T-helper 1 cell (primary cell): ENCODE results near the gene TKT.
"Not testable (repeated sequence)": the region's sequence is repeated elsewhere in the genome, so short reads cannot be mapped to it uniquely, and the experiment has no call there.

Experiments used
- DNase-seq, 5 donors: peaks; one replicate each; pipeline ENCODE4 v3.0.0-alpha.2; 2012 to 2020

The TKT gene

DNA sequence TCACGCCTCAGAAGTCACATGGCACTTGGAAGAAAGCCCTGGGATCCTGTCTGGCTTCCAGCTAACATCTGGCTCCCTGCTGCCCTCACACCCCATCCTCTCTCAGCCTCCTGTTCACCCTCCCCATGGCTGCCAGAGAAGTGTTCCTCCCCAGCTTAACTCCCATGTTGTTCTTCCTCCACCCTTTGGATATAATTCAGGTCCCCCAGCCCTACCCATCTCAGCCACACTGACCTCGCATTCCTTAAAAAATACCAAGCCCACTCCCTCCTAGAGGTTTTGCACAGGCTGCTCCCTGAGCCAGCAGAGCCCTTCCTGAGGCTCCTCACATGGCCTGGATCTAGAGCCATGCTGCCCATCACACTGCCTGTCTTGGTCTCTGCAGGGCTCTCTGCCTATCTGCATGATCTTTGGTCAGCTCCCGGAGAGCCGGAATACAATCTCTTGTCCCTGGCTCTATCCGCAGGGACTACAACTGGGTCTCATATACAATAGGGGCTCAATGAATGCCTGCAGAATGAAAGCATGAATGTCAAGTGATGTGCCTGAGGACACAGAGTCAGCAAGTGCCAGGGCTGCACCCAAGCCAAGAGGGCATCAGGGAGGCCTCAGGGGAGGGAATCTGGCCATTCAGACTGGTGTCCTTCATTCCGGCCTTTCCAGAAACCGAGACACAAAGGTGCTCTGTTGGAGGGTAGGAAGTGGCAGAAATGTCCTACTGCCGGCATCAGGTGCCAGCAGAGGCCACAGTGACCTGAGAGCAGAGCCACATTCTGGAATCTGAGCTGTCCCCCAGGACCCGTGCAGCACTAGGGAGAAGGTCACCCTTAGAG lies 3.8 kb upstream of the TKT start:
- DNase-seq, result no peak

- DNase-seq, result no peak
These were observed 3.0 kb upstream of the TKT start for GRCh38 chr3:53258600-53259426.

- DNase-seq, result no peak
These were observed 1.6 kb upstream of the TKT start for GRCh38 chr3:53257465-53257864.

- DNase-seq, result no peak
These were observed 858 bp upstream of the TKT start for GRCh38 chr3:53256704-53257055.

GRCh38 chr3:53255423-53255774 lies 423 bp downstream of the TKT start:
- peak in 4 of 5 donors; percentile 16 to 52 (median 33) for DNase-seq

DNA sequence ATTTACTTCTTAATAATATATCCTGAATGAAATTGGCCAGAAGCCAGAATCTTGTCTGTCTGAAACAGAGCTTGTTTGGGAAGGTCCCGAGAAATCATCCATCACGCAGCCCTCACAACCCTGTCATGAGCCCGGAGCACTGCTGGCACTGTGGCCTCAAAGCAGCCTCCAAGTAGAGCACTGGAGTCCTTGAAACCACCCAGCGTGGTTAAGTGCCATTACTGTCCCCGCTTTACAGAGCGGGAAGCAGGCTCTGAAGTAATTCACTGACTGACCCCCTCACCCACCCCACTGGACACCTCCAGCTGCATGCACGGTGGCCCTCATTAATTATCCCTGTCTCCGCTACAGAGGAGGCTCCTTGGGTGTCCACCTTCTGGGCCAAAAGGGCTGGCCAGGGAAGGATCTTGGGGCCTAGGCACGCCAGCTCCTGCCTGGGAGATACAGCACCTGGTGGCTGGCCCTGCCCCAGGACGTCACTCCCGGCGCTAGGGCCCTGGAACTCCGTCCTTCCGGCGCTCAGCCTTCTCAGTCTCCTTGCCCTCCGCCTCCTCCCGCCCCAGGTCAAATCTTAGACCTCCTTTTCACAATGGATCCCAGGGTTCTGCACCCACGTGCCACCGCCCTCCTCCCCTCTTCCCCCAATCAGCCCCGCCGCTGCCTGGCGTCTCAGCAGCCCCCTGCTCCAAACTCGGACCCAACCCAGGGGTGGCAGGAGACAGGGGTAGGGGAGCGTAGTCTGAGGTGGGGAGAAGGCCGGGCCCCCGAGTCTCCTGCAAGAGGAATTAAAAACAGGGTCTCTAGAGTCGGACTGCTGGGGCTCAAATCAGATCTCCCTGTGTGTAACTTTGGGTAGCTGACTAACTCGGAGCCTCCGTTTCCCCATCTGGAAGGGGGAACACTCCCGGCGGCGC lies 1.1 kb downstream of the TKT start:
- DNase-seq, result peak; percentile 19 to 63 (median 34)

DNA sequence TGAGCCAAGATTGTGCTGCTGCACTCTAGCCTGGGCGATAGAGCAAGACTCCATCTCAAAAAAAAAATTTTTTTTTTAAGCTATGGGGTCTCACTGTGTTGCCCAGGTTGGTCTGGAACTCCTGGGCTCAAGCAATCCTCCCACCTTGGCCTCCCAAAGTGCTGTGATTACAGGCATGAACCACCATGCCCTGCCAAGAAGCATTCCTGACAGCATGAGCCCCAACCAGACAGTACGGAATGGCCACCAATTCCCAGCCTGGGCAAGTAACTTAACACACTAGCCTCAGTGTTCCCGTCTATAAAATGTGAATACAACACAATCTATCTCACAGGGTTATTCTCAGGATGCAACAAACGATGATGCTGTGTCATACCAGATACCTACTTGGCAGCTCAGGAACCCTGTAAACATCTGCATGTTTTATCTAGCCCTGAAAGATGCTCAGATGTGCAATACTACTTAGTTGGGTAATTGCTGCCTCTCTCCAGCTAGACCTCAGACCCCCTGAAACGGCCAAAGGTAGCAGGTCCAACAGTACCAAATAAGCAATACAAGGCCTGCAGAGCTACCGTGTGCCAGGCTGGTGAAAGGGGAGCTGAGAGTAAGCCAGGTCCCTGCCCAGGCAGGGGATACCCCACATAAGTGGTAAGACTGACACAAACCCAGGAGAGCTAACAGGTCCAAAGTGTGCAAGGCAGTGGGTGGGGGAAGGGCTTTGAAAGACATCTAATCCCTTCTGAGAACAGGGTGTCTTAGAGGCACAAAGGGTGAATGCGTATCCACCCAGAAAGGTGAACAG lies 1.9 kb downstream of the TKT start:
- no peak for DNase-seq

- not testable (repeated sequence) for DNase-seq
These were observed 2.9 kb downstream of the TKT start for GRCh38 chr3:53252947-53253322.

DNA sequence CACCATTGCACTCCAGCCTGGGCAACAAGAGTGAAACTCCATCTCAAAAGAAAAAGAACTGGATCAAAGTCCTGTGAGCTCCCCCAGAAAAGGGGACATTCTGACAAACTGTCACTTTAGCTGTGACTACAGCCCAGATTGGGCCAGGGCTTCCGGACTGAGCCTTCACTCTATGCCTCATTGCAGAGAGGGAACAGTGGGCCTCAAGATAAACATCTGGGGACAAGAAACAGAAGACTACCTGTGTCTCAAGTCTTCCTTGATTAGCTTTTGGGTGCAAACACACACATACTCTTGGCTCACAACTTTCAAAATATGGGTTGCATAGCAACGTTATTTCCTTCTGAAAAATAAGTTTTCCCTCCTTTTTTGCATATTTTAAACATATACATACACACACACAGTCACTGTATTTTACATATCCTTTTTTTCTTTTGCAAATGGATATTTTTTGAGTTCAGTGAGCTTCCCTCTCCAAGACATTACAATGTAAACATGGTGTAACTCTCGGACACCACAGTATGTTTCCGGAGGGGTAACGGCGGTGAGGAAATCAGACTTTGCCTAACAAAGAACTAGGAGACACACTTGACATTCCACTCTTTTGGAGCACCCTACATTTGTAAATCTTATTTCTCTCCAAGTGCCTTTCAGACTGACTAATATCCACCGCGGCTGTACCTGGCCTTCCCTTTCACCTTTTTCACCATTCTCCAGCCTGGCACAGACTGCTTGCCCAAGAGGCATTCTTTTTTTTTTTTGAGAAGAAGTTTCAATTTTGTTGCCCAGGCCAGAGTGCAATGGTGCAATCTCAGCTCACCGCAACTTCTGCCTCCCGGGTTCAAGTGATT lies 3.5 kb downstream of the TKT start:
- no peak for DNase-seq

DNA sequence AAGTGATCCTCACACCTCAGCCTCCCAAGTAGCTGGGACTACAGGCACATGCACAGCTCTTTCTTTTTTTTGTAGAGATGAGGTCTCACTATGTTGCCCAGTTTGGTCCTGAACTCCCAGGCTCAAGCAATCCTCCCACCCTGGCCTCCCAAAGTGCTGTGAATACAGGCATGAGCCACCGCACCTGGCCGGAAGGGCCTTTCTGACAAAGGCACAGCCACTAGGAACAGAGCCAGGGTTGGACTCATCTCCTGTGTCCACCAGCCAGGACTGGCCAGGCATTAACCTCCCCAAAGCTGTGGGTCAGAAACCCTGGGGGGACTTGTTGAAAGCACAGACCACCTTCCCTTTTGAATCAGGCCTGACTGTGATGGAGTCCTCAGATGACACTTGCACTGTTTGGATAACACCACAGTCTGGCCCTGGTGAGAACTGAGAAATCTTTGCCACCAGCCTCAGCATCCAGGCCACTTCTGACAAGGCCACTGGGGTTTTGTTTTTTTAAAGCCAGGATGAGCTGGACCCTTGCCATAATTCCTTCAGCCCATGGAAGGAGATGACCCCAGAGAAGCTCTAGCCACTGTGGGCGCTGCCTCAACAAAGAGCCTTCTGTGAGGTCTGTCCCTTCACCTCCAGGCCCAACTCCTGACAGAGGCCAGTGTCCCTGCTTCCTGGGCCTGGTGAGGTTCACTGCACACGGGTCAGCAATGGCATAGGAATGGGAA lies 4.8 kb downstream of the TKT start:
- no peak for DNase-seq

DNA sequence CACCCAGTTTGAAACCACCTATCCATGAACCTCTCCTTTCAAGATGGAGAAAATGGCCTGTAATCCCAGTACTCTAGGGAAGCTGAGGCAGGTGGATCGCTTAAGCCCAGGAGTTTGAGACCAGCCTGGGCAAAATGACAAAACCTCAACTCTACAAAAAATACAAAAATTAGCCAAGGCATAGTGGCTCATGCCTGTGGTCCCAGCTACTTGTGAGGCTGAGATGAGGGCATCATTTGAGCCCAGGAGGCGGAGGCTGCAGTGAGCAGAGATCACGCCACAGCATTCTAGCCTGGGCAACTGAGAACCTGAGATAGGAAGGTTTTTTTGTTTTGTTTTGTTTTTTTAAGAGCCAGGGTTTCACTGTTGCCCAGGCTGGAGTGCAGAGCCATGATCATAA lies 5.4 kb downstream of the TKT start:
- no peak for DNase-seq

- no peak for DNase-seq
These were observed 7.7 kb downstream of the TKT start for GRCh38 chr3:53248161-53248560.

GRCh38 chr3:53247619-53248018 lies 8.2 kb downstream of the TKT start:
- DNase-seq, result no peak

DNA sequence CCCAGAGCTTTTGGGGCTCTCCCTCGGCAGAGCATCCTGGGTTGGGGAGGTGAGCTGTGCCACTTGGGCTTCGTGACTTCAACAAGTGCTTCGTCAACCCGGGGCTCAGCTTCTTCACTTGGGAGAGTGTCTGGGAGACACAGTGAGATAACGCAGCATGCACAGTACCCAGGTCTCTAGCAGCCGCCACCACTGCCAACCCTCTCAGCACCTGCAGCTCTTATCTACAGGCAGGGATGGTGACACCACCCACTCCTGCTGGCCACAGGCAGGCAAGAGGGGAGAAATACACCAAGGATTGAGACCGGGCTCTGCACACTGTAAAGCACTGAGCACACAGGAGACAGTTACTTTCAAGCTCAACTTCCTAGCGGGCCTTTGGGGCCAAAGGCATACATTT lies 11.6 kb downstream of the TKT start:
- DNase-seq, result no peak

GRCh38 chr3:53243785-53244184 lies 12.0 kb downstream of the TKT start:
- DNase-seq, result no peak

DNA sequence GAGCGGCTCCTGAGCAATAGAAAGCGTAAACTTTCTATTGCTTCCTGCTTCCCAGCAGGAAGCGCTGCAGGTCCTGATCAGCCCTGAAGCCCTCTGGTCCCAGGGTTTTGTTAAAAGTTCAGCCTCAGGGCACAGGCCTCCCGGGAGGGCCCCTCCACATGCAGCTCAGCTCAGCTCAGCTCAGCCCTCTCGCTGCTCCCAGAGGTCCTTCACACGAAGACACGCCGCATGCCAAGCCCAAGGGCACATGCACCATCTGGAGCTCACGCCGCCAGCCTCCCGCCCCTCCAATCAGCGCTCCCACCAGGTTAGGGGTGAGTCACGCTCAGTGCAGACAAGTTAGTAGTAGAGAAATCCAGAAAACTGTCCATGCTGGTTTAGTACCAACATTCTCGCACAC lies 12.7 kb downstream of the TKT start:
- no peak for DNase-seq

DNA sequence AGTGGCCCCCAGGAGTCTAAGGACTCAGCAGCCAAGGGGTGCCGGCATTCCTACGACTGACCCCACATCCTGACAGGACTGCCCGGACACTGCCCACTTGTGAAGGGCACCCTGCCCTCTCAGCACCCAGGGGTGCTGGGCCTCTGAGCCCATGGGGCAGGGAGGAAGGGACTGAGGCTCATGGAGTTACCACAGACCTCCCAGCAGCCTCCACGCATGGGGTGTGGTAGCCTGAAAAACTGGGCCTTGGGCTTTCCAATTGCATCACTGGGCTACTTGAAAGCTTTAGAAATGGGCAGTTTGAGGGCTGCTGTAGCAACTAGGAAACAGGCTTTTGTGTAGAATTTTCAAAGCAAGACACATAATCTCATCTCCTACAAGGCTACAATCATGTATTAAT lies 13.2 kb downstream of the TKT start:
- no peak for DNase-seq

- no peak for DNase-seq
These were observed 13.7 kb downstream of the TKT start for GRCh38 chr3:53242155-53242554.

DNA sequence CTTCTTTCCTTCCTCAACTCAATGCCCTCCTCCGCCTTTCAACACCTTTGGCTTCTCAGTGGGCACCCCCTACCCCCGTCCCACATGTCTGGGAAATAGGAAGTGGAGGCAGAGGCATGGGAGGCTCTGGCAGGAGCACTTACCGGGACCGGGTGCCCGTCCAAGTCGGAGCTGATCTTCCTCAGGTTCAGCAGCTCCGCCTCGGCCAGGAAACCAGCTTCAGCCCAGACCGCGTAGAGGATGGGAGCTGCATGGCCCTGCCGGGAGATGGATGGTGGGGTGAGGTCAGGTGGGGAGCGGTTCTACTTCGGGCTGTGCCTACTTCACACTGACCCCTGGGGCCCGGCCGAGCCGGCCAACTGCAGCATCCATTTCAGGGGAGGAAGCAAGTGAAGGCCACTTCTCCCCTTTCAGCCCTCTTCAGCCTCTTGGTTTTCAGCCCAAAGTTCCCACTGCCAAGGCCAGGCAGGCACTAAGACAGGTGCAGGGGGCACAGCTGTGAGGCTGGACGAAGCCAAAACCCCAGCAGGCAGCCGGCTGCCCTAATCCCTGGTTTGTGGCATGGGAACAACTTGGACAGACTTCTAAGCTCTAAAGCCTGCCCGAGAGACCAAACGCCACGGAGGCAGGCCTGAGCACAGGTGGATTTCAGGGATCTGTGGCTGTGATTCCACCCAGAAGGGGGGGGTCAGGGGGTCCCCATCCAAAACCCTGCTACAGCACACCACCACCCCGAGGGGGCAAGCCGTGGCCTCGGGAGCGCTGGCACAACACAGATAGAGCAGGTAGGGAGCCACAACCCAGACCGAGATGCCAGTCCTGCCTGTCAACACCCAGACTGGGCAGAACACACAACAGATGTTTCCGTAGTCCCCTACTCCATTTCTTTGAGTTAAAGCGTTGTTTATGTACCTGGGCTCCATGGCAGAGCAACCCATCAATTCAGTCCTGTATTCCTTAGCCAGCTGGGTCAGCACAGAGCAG lies 14.5 kb downstream of the TKT start:
- no peak for DNase-seq
